IMR-90 (cell line): ENCODE measurements around the gene PHF3. TPM values are rescaled to one million over a fixed set of nuclear protein-coding genes. Genes with fewer than 3 reads are reported as not detected.

ENCODE experiments used
- ATAC-seq: fragments of 200-7000 bp; cut with Tn5 transposase; 2 replicates; pipeline ENCODE4 v1.9.1; 2020; ENCODE audit warnings: low read depth, mild to moderate bottlenecking, moderate library complexity
- BruUV-seq: library from RNA; stranded (reverse); fragments of 400-500 nt; replicated peaks from 2 replicates; lab custom pipeline; 2021; lab: Mats Ljungman, UMichigan
- CTCF ChIA-PET: fragments of 300-600 bp; formaldehyde crosslinking; extraction: SDS; loops from one replicate; lab custom pipeline; 2021; ENCODE audit warnings: antibody characterized with exemption; lab: Yijun Ruan, JAX
- POLR2A ChIA-PET: fragments of 300-600 bp; sonication (Branson Sonifier 250); formaldehyde crosslinking; loops from one replicate; lab custom pipeline; 2022; ENCODE audit warnings: antibody characterized with exemption; ENCODE audit not compliant: unreplicated experiment; lab: Charles Lee
- DNase-seq: peaks from one replicate; pipeline ENCODE4 v3.0.0; 2013
- H2AFZ ChIP-seq: replicated peaks from 2 replicates; pipeline ENCODE3; 2013; ENCODE audit warnings: low read length, mild to moderate bottlenecking; ENCODE audit not compliant: poor library complexity
- H2AK5ac ChIP-seq: 2 replicates; pipeline ENCODE4 v1.6.1; 2013; ENCODE audit warnings: low read depth, low read length, inconsistent platforms
- H2AK9ac ChIP-seq: replicated peaks from 2 replicates; pipeline ENCODE3; 2013; ENCODE audit warnings: mild to moderate bottlenecking, low read depth, low read length, moderate library complexity; ENCODE audit not compliant: poor library complexity
- H2BK120ac ChIP-seq: 2 replicates; pipeline ENCODE4 v1.6.1; 2013; ENCODE audit warnings: low read depth, low read length, inconsistent platforms
- H2BK15ac ChIP-seq: 3 replicates; pipeline ENCODE4 v1.6.1; 2013; ENCODE audit warnings: low read depth, low read length, inconsistent platforms
- H2BK20ac ChIP-seq: 2 replicates; pipeline ENCODE4 v1.6.1; 2013; ENCODE audit warnings: low read depth, mild to moderate bottlenecking, inconsistent platforms, low read length, moderate library complexity
- H2BK5ac ChIP-seq: 2 replicates; pipeline ENCODE4 v1.6.1; 2013; ENCODE audit warnings: mild to moderate bottlenecking, low read depth, low read length, inconsistent platforms; ENCODE audit not compliant: poor library complexity, severe bottlenecking
- H3K14ac ChIP-seq: replicated peaks from 2 replicates; pipeline ENCODE4 v1.6.1; 2013; ENCODE audit warnings: low read depth, low read length, inconsistent platforms
- H3K18ac ChIP-seq: 2 replicates; pipeline ENCODE4 v1.6.1; 2013; ENCODE audit warnings: low read depth, low read length, control low read depth
- H3K23ac ChIP-seq: 2 replicates; pipeline ENCODE4 v1.6.1; 2013; ENCODE audit warnings: low read depth, low read length, inconsistent platforms
- H3K27ac ChIP-seq: 2 replicates; pipeline ENCODE4 v1.5.1; 2013; ENCODE audit warnings: mild to moderate bottlenecking, control low read depth, low read length; ENCODE audit not compliant: insufficient read depth
- H3K27me3 ChIP-seq: 2 replicates; pipeline ENCODE4 v1.6.1; 2013; ENCODE audit warnings: low read length; ENCODE audit not compliant: control insufficient read depth, insufficient read depth
- H3K36me3 ChIP-seq: 2 replicates; pipeline ENCODE4 v1.6.1; 2013; ENCODE audit warnings: low read length, mixed read lengths; ENCODE audit not compliant: control insufficient read depth, insufficient read depth
- H3K4ac ChIP-seq: 2 replicates; pipeline ENCODE4 v1.6.1; 2013; ENCODE audit warnings: low read depth, low read length, inconsistent platforms
- H3K4me1 ChIP-seq: 2 replicates; pipeline ENCODE4 v1.6.1; 2013; ENCODE audit warnings: low read length, mixed read lengths; ENCODE audit not compliant: control insufficient read depth, insufficient read depth
- H3K4me2 ChIP-seq: 2 replicates; pipeline ENCODE4 v1.6.1; 2013; ENCODE audit warnings: low read depth, mild to moderate bottlenecking, control low read depth, low read length, moderate library complexity
- H3K4me3 ChIP-seq: 2 replicates; pipeline ENCODE4 v1.5.1; 2013; ENCODE audit warnings: low read depth, mild to moderate bottlenecking, control low read depth, low read length, moderate library complexity; ENCODE audit not compliant: insufficient read depth
- H3K56ac ChIP-seq: 2 replicates; pipeline ENCODE4 v1.6.1; 2013; ENCODE audit warnings: low read length, inconsistent platforms; ENCODE audit not compliant: insufficient read depth; ENCODE audit errors: extremely low read depth
- H3K79me1 ChIP-seq, 2 experiments: 2 replicates each; pipeline ENCODE4 v1.6.1; 2013; ENCODE audit warnings: low read length in 2 of 2, inconsistent platforms in 1 of 2, low read depth in 1 of 2
- H3K9ac ChIP-seq: 2 replicates; pipeline ENCODE4 v1.6.1; 2013; ENCODE audit warnings: low read depth, low read length, control low read depth
- H3K9me1 ChIP-seq: 2 replicates; pipeline ENCODE4 v1.6.1; 2013; ENCODE audit warnings: low read length, inconsistent platforms; ENCODE audit not compliant: insufficient read depth
- H3K9me3 ChIP-seq: 2 replicates; pipeline ENCODE4 v1.6.1; 2013; ENCODE audit warnings: low read length; ENCODE audit not compliant: control insufficient read depth, insufficient read depth
- H4K20me1 ChIP-seq: 2 replicates; pipeline ENCODE4 v1.6.1; 2013; ENCODE audit warnings: low read length, inconsistent platforms; ENCODE audit not compliant: insufficient read depth
- H4K5ac ChIP-seq: 2 replicates; pipeline ENCODE4 v1.6.1; 2013; ENCODE audit warnings: mild to moderate bottlenecking, low read depth, low read length, control low read depth
- H4K8ac ChIP-seq, 2 experiments: 2 replicates each; pipeline ENCODE4 v1.6.1; 2013; ENCODE audit warnings: low read depth in 2 of 2, low read length in 2 of 2, control low read depth in 1 of 2, inconsistent platforms in 1 of 2
- H4K91ac ChIP-seq: 2 replicates; pipeline ENCODE4 v1.6.1; 2013; ENCODE audit warnings: low read depth, low read length, inconsistent platforms; ENCODE audit not compliant: insufficient read depth
- BHLHE40 ChIP-seq: fragments of 150-350 bp; IDR thresholded peaks from 2 replicates; pipeline ENCODE4 v1.6.1; 2016; ENCODE audit warnings: mild to moderate bottlenecking, low read depth, low read length
- CEBPB ChIP-seq: IDR thresholded peaks from 2 replicates; pipeline ENCODE4 v1.6.1; 2012; ENCODE audit warnings: low read depth, low read length, improper control_type of control experiment
- FOS ChIP-seq: fragments of 150-350 bp; IDR thresholded peaks from 2 replicates; pipeline ENCODE4 v1.6.1; 2016; ENCODE audit warnings: low read depth, low read length
- MAFK ChIP-seq: IDR thresholded peaks from 2 replicates; pipeline ENCODE4 v1.6.1; 2012; ENCODE audit warnings: low read depth, low read length, improper control_type of control experiment
- MXI1 ChIP-seq: IDR thresholded peaks from 2 replicates; pipeline ENCODE4 v1.6.1; 2012; ENCODE audit warnings: low read depth, mild to moderate bottlenecking, low read length, moderate library complexity, borderline replicate concordance
- NFE2L2 ChIP-seq: fragments of 150-350 bp; IDR thresholded peaks from 2 replicates; pipeline ENCODE4 v1.6.1; 2016; ENCODE audit warnings: low read depth, mild to moderate bottlenecking, low read length
- POLR2A ChIP-seq: IDR thresholded peaks from 2 replicates; pipeline ENCODE4 v1.6.1; 2012; ENCODE audit warnings: mild to moderate bottlenecking, low read depth, low read length
- RAD21 ChIP-seq: IDR thresholded peaks from 2 replicates; pipeline ENCODE4 v1.6.1; 2012; ENCODE audit warnings: low read length, improper control_type of control experiment
- RCOR1 ChIP-seq: IDR thresholded peaks from 2 replicates; pipeline ENCODE4 v1.6.1; 2012; ENCODE audit warnings: mild to moderate bottlenecking, low read length, improper control_type of control experiment; ENCODE audit not compliant: insufficient replicate concordance
- RFX5 ChIP-seq: IDR thresholded peaks from 2 replicates; pipeline ENCODE4 v1.8.0; 2012; ENCODE audit warnings: low read depth, mild to moderate bottlenecking, low read length, moderate library complexity
- SMC3 ChIP-seq: fragments of 150-350 bp; IDR thresholded peaks from 2 replicates; pipeline ENCODE4 v1.6.1; 2016; ENCODE audit warnings: low read depth, mild to moderate bottlenecking, antibody characterized with exemption, low read length, moderate library complexity
- WGBS, 2 experiments: methylation state at CpG; one replicate each; pipeline versions ENCODE4 v1.1.5 to v1.1.7; 2013; ENCODE audit warnings: missing lambda C conversion rate in 2 of 2; ENCODE audit not compliant: insufficient read length in 1 of 2; ENCODE audit errors: extremely low coverage in 2 of 2; 5-methylcytosine and 5-hydroxymethylcytosine counted together
- dilution Hi-C: fragments of 300-500 bp; cut with HindIII; formaldehyde crosslinking; loops from one replicate; pipeline ENCODE4 v1.14.3; 2018; ENCODE audit warnings: low sequenced_read_pairs; ENCODE audit not compliant: unreplicated experiment
- in situ Hi-C: fragments of 300-500 bp; cut with MboI; formaldehyde crosslinking; loops from 3 replicates; pipeline ENCODE4 v1.14.3; 2019; ENCODE audit warnings: low sequenced_read_pairs, inconsistent platforms, mixed read lengths
- intact Hi-C: fragments of 100-400 bp; cut with micrococcal nuclease; formaldehyde crosslinking; loops from 2 replicates; pipeline ENCODE4 v1.10.0; 2022
- polyA plus RNA-seq, 3 experiments: library from polyadenylated mRNA; depleted of rRNA; stranded (reverse); fragments of >200 nt; gene quantifications; 2 replicates each; pipeline ENCODE4 v1.2.3, GENCODE V29; 2012; ENCODE audit warnings: low replicate concordance in 1 of 3
- total RNA-seq: library from RNA; depleted of rRNA; stranded (reverse); fragments of >200 nt; gene quantifications from 2 replicates; pipeline ENCODE4 v1.2.3, GENCODE V29; 2012
- TF ChIP-seq, protein P1 (sequence below): fragments of 150-350 bp; IDR thresholded peaks from 2 replicates; pipeline ENCODE4 v1.6.1; 2016; ENCODE audit warnings: low read depth, mild to moderate bottlenecking, low read length, moderate library complexity, borderline replicate concordance
- TF ChIP-seq, protein P2 (sequence below): fragments of 150-350 bp; IDR thresholded peaks from 2 replicates; pipeline ENCODE4 v1.6.1; 2017; ENCODE audit warnings: mild to moderate bottlenecking, antibody characterized with exemption, low read length, low read depth
- TF ChIP-seq, protein P3 (sequence below): conservative IDR thresholded peaks from 2 replicates; pipeline ENCODE4 v1.5.1; 2012; ENCODE audit warnings: mild to moderate bottlenecking, low read depth, low read length, improper control_type of control experiment

Gene PHF3
- total and polyA plus RNA-seq, 2 of the 4 experiments (the other 2 are of a cell fraction): 5.6 to 27.8 TPM

DNA sequence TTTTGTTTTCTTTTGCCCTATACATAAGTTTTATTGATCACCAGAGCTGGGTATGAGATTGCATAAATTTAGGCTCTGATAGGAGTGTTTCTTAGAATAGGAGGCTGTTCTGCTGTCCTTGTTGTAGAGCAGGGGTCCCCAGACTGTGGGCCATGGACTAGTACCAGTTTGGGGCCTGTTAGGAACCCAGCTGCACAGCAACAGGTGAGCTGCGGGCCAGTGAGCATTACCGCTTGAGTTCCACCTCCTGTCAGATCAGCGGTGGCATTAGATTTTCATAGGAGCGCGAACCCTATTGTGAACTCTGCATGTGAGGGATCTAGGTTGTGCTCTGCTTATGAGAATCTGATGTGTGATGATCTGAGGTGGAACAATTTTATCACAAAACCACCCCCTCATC, 26.2 kb downstream of the PHF3 start:
- dilution Hi-C loops (no loop called here), in situ Hi-C loops (no loop called here), intact Hi-C loops (no loop called here)
- no TSS peak for BruUV-seq
- Histone ChIP-seq H3K4me3 (no peak overlapping the region), H4K8ac (no peak overlapping the region), H3K36me3 (no peaks in the 10 kb centered on the region; the same call in 1 of the 2 replicates), H2BK5ac (no peak overlapping the region), H2BK120ac (no peak overlapping the region), H3K4me1 (peaks cover 5% of the 10 kb centered on the region), H2AFZ (no peak overlapping the region), H3K27me3 (no peaks in the 10 kb centered on the region), H4K5ac (no peak overlapping the region), H3K23ac (no peak overlapping the region), H4K20me1 (peaks cover 41% of the 10 kb centered on the region), H2BK20ac (no peak overlapping the region), H3K79me1 (peaks cover 14 to 44% of the 10 kb centered on the region in 2 experiments), H3K4ac (no peak overlapping the region), H3K18ac (no peak overlapping the region), H4K91ac (no peak overlapping the region), H3K56ac (no peak overlapping the region), H3K9me1 (peaks cover 7% of the 10 kb centered on the region), H3K14ac (no peak overlapping the region), H3K4me2 (no peak overlapping the region), H2BK15ac (no peak overlapping the region), H2AK9ac (no peak overlapping the region), H3K9ac (no peak overlapping the region), H3K27ac (no peak overlapping the region), H3K9me3 (no peaks in the 10 kb centered on the region), H2AK5ac (no peak overlapping the region)
- no peak for ATAC-seq
- no peak for TF ChIP-seq CEBPB
- TF ChIP-seq, protein P1, sequence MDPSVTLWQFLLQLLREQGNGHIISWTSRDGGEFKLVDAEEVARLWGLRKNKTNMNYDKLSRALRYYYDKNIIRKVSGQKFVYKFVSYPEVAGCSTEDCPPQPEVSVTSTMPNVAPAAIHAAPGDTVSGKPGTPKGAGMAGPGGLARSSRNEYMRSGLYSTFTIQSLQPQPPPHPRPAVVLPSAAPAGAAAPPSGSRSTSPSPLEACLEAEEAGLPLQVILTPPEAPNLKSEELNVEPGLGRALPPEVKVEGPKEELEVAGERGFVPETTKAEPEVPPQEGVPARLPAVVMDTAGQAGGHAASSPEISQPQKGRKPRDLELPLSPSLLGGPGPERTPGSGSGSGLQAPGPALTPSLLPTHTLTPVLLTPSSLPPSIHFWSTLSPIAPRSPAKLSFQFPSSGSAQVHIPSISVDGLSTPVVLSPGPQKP: no peak
- no peak for TF ChIP-seq BHLHE40
- TF ChIP-seq RAD21: no peak
- TF ChIP-seq RCOR1: no peak
- no peak for TF ChIP-seq MXI1
- no peak for TF ChIP-seq FOS
- no peak for TF ChIP-seq SMC3
- TF ChIP-seq RFX5: no peak
- TF ChIP-seq, protein P2, sequence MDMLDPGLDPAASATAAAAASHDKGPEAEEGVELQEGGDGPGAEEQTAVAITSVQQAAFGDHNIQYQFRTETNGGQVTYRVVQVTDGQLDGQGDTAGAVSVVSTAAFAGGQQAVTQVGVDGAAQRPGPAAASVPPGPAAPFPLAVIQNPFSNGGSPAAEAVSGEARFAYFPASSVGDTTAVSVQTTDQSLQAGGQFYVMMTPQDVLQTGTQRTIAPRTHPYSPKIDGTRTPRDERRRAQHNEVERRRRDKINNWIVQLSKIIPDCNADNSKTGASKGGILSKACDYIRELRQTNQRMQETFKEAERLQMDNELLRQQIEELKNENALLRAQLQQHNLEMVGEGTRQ: no peak
- TF ChIP-seq POLR2A: no peak
- no peak for TF ChIP-seq MAFK
- TF ChIP-seq, protein P3, sequence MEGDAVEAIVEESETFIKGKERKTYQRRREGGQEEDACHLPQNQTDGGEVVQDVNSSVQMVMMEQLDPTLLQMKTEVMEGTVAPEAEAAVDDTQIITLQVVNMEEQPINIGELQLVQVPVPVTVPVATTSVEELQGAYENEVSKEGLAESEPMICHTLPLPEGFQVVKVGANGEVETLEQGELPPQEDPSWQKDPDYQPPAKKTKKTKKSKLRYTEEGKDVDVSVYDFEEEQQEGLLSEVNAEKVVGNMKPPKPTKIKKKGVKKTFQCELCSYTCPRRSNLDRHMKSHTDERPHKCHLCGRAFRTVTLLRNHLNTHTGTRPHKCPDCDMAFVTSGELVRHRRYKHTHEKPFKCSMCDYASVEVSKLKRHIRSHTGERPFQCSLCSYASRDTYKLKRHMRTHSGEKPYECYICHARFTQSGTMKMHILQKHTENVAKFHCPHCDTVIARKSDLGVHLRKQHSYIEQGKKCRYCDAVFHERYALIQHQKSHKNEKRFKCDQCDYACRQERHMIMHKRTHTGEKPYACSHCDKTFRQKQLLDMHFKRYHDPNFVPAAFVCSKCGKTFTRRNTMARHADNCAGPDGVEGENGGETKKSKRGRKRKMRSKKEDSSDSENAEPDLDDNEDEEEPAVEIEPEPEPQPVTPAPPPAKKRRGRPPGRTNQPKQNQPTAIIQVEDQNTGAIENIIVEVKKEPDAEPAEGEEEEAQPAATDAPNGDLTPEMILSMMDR: no peak
- no peak for TF ChIP-seq NFE2L2
- no peak for DNase-seq
- ChIA-PET POLR2A (no interaction called here), CTCF (no interaction called here)
- no CpG with 5 or more reads among the region's 5 CpGs for WGBS, 2 experiments
